ENCODE data around the gene ARHGEF19. TPM values are rescaled to one million over a fixed set of nuclear protein-coding genes. Genes with fewer than 3 reads are reported as not detected.

The ARHGEF19 gene
- total and polyA plus RNA-seq, 11 donors, result 0.97 to 3.8 (median 2.3) TPM

GRCh38 chr1:16174261-16174868, 38.1 kb downstream of the ARHGEF19 start:
- intact Hi-C loops (cut with DNase I), result no loop called here
- DNase-seq (no peak), ATAC-seq (no peak)
- H3K27ac ChIP-seq, result peak overlapping the region in 1 of 12 donors; percentile 92
- H3K36me3 ChIP-seq, result no peaks in the 10 kb centered on the region
- peaks cover 12 to 47% (median 38%) of the 10 kb centered on the region in 12 donors for H3K4me1 ChIP-seq
- no peaks in the 10 kb centered on the region for H3K27me3 ChIP-seq
- 89 to 91% (median 91%) methylated on average over 9 of the region's 9 CpGs for WGBS, 4 donors
- H3K4me3 ChIP-seq, result no peak overlapping the region
- no peaks in the 10 kb centered on the region for H3K9me3 ChIP-seq
- TF ChIP-seq CTCF (IDR thresholded peaks at IDR 0.05), result no peak
- TF ChIP-seq POLR2A (IDR thresholded peaks at IDR 0.05), result no peak

- DNase-seq (no peak), ATAC-seq (peak in 1 of 4 donors; percentile 8)
- H3K27ac ChIP-seq, result peak overlapping the region in 3 of 12 donors; percentile 3 to 92 (median 40)
- 46 to 84% (median 72%) methylated on average over 6 to 12 of the region's 12 CpGs for WGBS, 4 donors
- TF ChIP-seq CTCF (IDR thresholded peaks at IDR 0.05) (no peak), POLR2A (IDR thresholded peaks at IDR 0.05) (no peak)
- no peak overlapping the region for H3K4me3 ChIP-seq
- intact Hi-C loops (cut with DNase I), result no loop called here
- no peaks in the 10 kb centered on the region for H3K9me3 ChIP-seq
- no peaks in the 10 kb centered on the region for H3K36me3 ChIP-seq
- peaks cover 12 to 47% (median 38%) of the 10 kb centered on the region in 12 donors for H3K4me1 ChIP-seq
- H3K27me3 ChIP-seq, result no peaks in the 10 kb centered on the region
Observed at GRCh38 chr1:16173447-16174260, 38.8 kb downstream of the ARHGEF19 start.

- TF ChIP-seq POLR2A (IDR thresholded peaks at IDR 0.05), result no peak
- TF ChIP-seq CTCF (IDR thresholded peaks at IDR 0.05), result no peak
- Histone ChIP-seq H3K4me3 (no peak overlapping the region), H3K36me3 (no peaks in the 10 kb centered on the region), H3K27me3 (peaks cover 0 to 2% (median 0%) of the 10 kb centered on the region in 9 donors), H3K9me3 (no peaks in the 10 kb centered on the region), H3K4me1 (peaks cover 12 to 53% (median 40%) of the 10 kb centered on the region in 12 donors), H3K27ac (peak overlapping the region in 2 of 12 donors; percentile 3 to 40)
- intact Hi-C loops (cut with DNase I), result no loop called here
- peak in 2 of 4 donors; percentile 23 to 29 for ATAC-seq
- 85 to 95% (median 88%) methylated on average over 14 of the region's 14 CpGs for WGBS, 4 donors
- DNase-seq, result no peak
Observed at GRCh38 chr1:16172964-16173446, 39.4 kb downstream of the ARHGEF19 start.

- TF ChIP-seq CTCF (IDR thresholded peaks at IDR 0.05) (no peak), POLR2A (IDR thresholded peaks at IDR 0.05) (no peak)
- no peaks in the 10 kb centered on the region for H3K36me3 ChIP-seq
- DNase-seq (no peak), ATAC-seq (no peak)
- peaks cover 12 to 58% (median 43%) of the 10 kb centered on the region in 12 donors for H3K4me1 ChIP-seq
- H3K9me3 ChIP-seq, result no peaks in the 10 kb centered on the region
- 93 to 98% (median 95%) methylated on average over 15 of the region's 15 CpGs for WGBS, 4 donors
- no peak overlapping the region for H3K4me3 ChIP-seq
- H3K27me3 ChIP-seq, result peaks cover 0 to 8% (median 0%) of the 10 kb centered on the region in 9 donors
- no peak overlapping the region for H3K27ac ChIP-seq
- intact Hi-C loops (cut with DNase I), result no loop called here
Observed at GRCh38 chr1:16172218-16172830, 40.1 kb downstream of the ARHGEF19 start.

Data from heart left ventricle (tissue), 16 donors.